Measurements from ENCODE around the gene KIF20B. TPM values are rescaled to one million over a fixed set of nuclear protein-coding genes. Genes with fewer than 3 reads are reported as not detected.
A peak's percentile ranks its signal among the peaks of the same experiment; 100 is the strongest.

KIF20B gene
- total and polyA plus RNA-seq, 12 donors: 0.54 to 8.2 (median 2.7) TPM

DNA sequence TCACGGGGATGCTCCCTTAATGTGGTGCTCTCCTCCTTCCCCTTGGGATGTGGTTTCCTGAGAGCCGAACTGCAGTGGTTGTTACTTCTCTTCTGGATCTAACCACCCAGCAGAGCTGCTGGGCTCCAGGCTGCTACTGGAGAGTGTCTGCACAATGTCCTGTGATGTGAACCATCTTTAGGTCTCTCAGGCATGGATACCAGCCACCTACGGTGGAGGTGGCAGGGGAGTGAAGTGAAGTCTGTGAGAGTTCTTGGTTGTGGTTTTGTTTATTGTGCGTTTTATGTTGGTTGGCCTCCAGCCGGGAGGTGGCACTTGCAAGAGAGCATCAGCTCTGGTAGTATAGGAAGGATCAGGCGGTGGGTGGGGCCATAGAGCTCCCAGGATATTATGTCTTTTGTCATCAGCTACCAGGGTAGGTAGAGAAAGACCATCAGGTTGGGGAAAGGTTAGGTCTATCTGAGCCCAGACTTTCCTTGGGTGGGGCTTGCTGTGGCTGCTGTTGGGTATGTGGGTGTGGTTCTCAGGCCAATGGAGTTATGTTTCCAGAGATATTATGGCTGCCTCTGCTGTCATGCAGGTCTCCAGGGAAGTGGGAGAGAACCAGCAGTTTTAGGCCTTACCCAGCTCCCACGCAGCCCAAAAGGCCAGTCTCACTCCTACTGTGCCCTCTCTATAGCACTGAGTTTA lies 87.9 kb downstream of the KIF20B start:
- no peaks in the 10 kb centered on the region for H3K27me3 ChIP-seq
- TF ChIP-seq POLR2A (IDR thresholded peaks at IDR 0.05): no peak
- TF ChIP-seq, protein P1, sequence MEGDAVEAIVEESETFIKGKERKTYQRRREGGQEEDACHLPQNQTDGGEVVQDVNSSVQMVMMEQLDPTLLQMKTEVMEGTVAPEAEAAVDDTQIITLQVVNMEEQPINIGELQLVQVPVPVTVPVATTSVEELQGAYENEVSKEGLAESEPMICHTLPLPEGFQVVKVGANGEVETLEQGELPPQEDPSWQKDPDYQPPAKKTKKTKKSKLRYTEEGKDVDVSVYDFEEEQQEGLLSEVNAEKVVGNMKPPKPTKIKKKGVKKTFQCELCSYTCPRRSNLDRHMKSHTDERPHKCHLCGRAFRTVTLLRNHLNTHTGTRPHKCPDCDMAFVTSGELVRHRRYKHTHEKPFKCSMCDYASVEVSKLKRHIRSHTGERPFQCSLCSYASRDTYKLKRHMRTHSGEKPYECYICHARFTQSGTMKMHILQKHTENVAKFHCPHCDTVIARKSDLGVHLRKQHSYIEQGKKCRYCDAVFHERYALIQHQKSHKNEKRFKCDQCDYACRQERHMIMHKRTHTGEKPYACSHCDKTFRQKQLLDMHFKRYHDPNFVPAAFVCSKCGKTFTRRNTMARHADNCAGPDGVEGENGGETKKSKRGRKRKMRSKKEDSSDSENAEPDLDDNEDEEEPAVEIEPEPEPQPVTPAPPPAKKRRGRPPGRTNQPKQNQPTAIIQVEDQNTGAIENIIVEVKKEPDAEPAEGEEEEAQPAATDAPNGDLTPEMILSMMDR (IDR thresholded peaks at IDR 0.05): no peak
- intact Hi-C loops (cut with DNase I): no loop called here
- 78 to 85% (median 81%) methylated on average over 7 of the region's 7 CpGs for WGBS, 4 donors
- no peak overlapping the region for H3K4me3 ChIP-seq
- H3K4me1 ChIP-seq (replicated peaks in 1 of 2): no peaks in the 10 kb centered on the region
- no peaks in the 10 kb centered on the region for H3K9me3 ChIP-seq (replicated peaks in 1 of 3)
- H3K27ac ChIP-seq: no peak overlapping the region
- H3K36me3 ChIP-seq (replicated peaks in 1 of 2): no peaks in the 10 kb centered on the region
- DNase-seq: no peak

DNA sequence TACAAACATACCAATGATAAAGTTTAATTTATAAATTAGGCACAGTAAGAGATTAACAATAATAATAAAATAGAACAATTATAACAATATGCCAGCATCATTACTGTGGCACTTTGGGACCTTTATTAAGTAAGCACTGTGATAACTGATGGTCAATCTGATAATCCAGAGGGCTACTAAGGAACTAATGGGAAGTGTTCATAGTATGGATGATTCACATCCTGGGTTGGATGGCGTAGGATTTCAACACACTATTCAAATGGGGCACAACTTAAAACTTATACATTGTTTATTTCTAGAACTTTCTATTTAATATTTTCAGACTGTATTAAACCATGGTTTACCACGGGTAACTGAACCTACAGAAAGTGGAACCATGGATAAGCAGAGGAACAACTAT lies 90.8 kb downstream of the KIF20B start:
- TF ChIP-seq POLR2A (IDR thresholded peaks at IDR 0.05): no peak
- TF ChIP-seq, protein P1 (IDR thresholded peaks at IDR 0.05): no peak
- Histone ChIP-seq H3K27me3 (no peaks in the 10 kb centered on the region), H3K4me3 (no peak overlapping the region), H3K9me3 (replicated peaks in 1 of 3) (no peaks in the 10 kb centered on the region), H3K4me1 (replicated peaks in 1 of 2) (no peaks in the 10 kb centered on the region), H3K27ac (no peak overlapping the region), H3K36me3 (replicated peaks in 1 of 2) (no peaks in the 10 kb centered on the region)
- intact Hi-C loops (cut with DNase I): loop anchor here in 1 of 2 donors (10.0 kb wide), 2 partner anchors 993 to 1073 kb away; no protein-coding TSS in a partner anchor
- WGBS, 4 donors: 58 to 80% (median 69%) methylated on average over 2 of the region's 2 CpGs
- no peak for DNase-seq

DNA sequence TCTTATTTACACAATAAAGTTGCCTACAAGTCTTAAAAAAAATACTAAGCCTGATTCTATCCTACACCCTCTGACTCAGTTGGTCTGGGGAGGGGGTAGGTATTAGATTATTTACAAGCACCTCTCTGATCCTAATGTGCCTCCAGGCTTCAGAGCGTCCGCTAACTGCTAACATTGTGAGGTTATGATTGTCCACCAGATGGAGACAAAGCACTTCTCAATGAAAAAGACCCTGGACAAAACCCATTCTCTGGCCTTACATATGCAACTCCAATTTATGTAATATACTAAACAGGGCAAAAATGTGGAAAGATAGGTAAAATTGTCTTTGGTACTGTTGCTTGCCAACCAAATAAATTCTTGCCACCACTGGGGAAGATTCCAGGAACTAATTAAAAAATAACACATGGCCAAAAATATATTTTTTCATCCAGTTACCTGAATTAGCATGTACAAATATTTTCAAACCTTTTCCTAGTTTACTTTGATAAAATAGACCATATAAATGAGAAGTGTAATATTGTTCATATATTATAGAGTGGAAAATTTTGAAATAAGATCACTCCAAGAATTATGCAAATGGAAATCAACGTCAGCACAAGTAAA lies 92.4 kb downstream of the KIF20B start:
- Histone ChIP-seq H3K4me3 (no peak overlapping the region), H3K27ac (no peak overlapping the region), H3K4me1 (replicated peaks in 1 of 2) (no peaks in the 10 kb centered on the region), H3K9me3 (replicated peaks in 1 of 3) (no peaks in the 10 kb centered on the region), H3K27me3 (no peaks in the 10 kb centered on the region), H3K36me3 (replicated peaks in 1 of 2) (no peaks in the 10 kb centered on the region)
- peak; percentile 17 to 64 (median 37) for DNase-seq
- TF ChIP-seq, protein P1 (IDR thresholded peaks at IDR 0.05): peak; percentile 61 to 85 (median 72)
- no peak for TF ChIP-seq POLR2A (IDR thresholded peaks at IDR 0.05)
- intact Hi-C loops (cut with DNase I): loop anchor here in 1 of 2 donors (10.0 kb wide), 2 partner anchors 991 to 1071 kb away; no protein-coding TSS in a partner anchor
- 31 to 35% (median 32%) methylated on average over 3 of the region's 3 CpGs for WGBS, 4 donors

DNA sequence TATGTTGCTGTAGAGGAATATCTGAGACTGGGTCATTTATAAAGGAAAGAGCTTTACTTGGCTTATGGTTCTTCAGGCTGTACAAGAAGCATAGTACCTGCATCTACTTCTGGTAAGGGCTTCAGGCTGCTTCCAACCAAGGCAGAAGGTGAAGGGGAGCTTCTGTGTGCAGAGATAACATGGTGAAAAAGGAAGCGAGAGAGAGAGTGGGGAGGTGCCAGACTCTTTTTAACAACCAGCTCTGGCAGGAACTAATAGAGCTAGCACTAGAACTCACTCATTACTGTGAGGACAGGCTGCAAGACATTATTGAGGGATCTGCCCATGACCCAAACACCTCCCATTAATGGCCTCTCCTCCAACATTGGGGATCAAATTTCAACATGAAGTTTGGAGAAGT lies 94.5 kb downstream of the KIF20B start:
- TF ChIP-seq, protein P1 (IDR thresholded peaks at IDR 0.05): no peak
- TF ChIP-seq POLR2A (IDR thresholded peaks at IDR 0.05): no peak
- no peak overlapping the region for H3K4me3 ChIP-seq
- no peaks in the 10 kb centered on the region for H3K27me3 ChIP-seq
- DNase-seq: no peak
- H3K27ac ChIP-seq: no peak overlapping the region
- no peaks in the 10 kb centered on the region for H3K9me3 ChIP-seq (replicated peaks in 1 of 3)
- H3K36me3 ChIP-seq (replicated peaks in 1 of 2): no peaks in the 10 kb centered on the region
- 61 to 80% (median 75%) methylated on average over 1 of the region's 1 CpG for WGBS, 4 donors
- intact Hi-C loops (cut with DNase I): loop anchor here in 1 of 2 donors (10.0 kb wide), 2 partner anchors 989 to 1069 kb away; no protein-coding TSS in a partner anchor
- H3K4me1 ChIP-seq (replicated peaks in 1 of 2): no peaks in the 10 kb centered on the region

Data from adrenal gland (tissue), 12 donors.